ENCODE results near the gene KLF11.

GRCh38 chr2:10006236-10007161, 36.9 kb upstream of the KLF11 start:
- TF ChIP-seq, protein P1, sequence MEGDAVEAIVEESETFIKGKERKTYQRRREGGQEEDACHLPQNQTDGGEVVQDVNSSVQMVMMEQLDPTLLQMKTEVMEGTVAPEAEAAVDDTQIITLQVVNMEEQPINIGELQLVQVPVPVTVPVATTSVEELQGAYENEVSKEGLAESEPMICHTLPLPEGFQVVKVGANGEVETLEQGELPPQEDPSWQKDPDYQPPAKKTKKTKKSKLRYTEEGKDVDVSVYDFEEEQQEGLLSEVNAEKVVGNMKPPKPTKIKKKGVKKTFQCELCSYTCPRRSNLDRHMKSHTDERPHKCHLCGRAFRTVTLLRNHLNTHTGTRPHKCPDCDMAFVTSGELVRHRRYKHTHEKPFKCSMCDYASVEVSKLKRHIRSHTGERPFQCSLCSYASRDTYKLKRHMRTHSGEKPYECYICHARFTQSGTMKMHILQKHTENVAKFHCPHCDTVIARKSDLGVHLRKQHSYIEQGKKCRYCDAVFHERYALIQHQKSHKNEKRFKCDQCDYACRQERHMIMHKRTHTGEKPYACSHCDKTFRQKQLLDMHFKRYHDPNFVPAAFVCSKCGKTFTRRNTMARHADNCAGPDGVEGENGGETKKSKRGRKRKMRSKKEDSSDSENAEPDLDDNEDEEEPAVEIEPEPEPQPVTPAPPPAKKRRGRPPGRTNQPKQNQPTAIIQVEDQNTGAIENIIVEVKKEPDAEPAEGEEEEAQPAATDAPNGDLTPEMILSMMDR (IDR thresholded peaks at IDR 0.05): no peak
- TF ChIP-seq POLR2A (IDR thresholded peaks at IDR 0.05): no peak

All from lower leg skin (tissue), 3 donors.